GM20431 (cell line): Measurements from ENCODE around the gene TMEM225B.
"Not testable (repeated sequence)": the region's sequence is repeated elsewhere in the genome, so short reads cannot be mapped to it uniquely, and the experiment has no call there.

Experiments used
- in situ Hi-C: fragments of 300-500 bp; cut with MseI, MboI; formaldehyde crosslinking; loops from one replicate; pipeline ENCODE4 v1.15.0; 2020; ENCODE audit warnings: low sequenced_read_pairs; ENCODE audit not compliant: unreplicated experiment

TMEM225B gene

DNA sequence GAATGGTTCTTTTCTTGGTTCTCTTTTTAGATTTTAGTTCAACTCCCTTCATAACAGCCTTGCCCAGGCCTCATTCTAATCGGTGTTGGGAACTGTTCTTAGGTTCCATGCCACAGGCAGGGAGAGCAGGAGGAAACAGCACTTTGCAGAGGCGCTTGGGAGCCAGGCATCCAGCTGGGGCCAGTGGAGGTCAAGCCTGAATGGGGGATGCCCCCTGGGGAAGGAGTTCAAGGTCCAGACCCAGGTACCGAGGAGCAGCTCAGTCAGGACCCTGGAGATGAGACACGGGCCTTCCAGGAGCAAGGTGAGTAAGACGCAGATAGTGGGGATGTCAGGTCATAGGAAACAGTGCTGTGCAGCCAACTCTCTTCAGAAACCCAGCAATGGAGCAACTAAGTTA, 23.2 kb downstream of the TMEM225B start:
- in situ Hi-C loops = no loop called here

DNA sequence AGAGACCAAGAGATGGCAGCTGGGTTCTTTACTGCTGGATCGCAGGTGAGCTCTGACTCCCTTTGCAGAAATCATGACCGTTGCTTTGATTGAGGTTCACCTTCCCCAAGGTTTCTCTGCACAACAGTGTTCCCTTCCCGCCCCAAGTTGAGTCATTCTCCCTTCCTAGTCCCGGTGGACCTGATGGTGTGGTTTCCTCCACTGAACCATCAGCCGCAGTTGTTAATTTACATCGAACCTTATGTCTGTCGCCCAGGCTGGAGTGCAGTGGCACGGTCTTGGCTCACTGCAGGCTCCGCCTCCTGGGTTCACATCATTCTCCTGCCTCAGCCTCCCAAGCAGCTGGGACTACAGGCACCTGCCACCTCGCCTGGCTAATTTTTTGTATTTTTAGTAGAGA, 24.5 kb downstream of the TMEM225B start:
- in situ Hi-C loops = no loop called here

DNA sequence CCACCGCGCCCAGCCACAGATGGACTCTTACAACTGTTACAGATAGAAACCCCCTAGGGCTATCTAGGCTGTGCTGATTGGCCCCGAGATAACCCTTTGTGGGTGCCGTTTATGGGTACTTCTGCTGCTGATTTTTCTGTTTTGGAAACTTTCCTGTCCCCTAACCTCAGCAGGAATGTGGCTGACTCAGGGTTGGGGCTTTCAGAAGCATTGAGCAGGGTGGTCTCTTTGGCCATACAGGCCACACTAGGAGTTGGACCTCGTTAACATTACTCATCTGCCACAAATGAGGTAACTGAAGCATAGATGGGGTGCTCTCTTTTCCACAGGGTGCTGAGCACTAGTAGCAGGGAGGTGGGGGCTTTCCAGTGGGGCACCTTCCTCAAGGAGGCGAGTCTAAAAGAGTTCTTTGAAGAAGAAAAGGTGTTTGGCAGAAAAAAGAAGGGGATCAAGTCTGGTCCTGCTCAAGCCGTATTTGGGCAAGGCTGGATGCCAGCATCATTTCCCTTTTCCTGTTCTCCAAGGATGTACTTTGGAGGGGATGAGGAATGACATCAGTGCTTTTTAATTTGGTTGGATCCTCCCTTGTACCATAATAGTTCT, 25.1 kb downstream of the TMEM225B start:
- in situ Hi-C loops = no loop called here

DNA sequence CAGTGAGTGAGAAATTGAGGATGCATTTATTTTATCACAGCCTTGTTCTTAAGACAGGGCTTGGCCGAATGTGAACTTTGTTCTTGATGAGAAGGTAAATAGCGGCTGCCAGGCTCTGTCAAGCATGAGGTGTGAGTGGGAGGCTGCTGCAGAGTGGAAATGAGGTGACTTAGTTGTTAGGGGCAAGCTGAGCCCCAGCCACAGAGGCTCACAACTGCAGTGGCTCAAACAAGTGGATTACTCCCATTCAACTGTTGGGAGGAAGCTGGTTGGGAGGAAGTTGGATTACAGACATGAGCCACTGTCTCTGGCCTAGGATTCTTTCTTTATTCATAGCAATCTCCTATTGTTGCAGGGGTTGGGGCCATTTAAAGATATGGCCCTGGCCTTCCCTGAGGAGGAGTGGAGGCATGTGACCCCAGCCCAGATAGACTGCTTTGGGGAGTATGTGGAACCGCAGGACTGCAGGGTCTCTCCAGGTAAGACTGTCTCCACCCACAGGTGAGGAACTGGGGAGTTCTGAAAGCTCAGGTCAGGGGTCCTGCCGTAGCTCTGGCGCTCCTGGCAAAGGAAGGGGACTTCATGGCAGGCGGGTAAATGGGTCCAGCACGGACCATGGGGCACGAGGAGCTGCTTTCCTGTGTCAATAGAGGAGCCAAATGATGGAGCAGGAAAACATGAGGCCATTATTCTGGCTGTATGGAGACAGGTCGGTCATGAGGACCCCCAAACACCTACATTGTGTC, 25.8 kb downstream of the TMEM225B start:
- in situ Hi-C loops = no loop called here

DNA sequence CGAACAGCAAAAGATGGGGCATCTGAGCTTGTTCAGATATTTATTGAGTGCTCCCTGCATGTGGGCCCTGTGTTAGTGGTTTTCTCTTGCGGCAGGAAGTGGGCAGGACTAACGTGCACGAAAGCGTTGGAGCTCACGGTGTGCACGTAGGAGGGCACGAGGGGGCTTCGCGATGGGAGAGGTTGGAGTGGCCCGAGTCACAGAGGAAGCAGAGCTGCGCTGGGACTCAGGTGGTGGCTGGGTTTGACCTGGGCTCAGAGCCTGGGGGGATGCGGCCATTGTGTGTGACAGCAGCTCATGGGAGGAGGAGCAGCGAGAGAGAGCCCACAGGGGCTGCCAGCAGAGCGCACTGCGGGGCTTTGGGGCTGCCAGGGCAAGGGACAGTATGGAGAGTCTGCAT, 26.4 kb downstream of the TMEM225B start:
- in situ Hi-C loops = no loop called here

DNA sequence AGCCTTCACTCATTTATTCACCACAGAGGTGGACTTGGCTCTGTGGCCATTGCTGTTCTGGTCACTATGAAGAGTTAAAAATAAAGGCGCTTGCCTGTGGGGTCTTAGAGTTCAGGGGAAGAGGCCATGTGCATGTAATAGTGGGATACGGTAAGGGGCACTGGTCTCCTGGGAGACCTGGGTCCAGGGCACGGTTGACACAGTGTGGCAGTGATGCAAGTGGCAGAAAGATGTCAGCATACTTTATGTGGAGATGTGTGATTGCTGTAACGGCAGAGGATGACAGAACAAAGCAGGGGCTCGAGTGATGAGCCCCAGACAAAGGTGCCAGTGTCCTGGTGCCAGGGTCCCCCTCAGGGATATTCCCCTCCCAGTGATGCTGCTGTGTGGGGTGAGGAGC, 27.3 kb downstream of the TMEM225B start:
- in situ Hi-C loops = no loop called here

DNA sequence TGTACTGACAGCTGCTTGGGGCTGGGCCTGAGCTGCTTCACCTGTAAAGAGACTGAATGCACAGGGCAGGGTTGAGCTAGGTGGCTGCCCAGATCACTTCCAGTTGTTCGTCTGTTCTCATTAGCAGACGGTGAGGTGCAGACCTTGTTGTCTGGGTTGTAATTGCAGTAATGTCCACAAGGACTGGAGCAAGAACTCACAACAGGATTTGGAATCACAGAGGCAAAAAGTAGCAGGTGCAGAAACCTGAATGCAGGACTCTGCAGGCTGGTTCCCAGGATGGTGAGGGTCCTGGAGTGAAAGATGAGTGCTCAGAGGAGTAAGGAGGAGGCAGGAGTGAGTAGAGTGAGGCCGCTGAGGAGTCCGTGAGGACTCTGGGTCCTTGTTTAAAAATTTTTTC, 27.9 kb downstream of the TMEM225B start:
- in situ Hi-C loops = no loop called here

DNA sequence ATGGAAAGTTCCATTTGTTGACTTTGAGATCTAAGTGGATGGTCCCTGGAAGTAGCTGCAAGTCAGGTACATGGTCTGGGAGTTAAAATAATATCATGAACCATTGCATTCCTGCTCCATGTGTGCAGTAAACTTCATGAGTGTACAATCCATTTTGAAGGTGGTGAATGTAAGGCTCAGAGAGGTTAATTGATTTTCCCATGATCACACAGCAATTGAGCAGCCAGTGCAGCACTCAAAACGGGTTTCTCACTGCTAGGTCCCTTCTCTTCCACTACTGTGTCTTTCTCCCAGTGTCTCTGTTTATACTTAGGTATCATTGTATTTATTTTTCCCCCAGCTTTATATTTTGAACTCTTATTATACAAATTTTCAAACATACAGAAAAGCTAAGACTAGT, 28.6 kb downstream of the TMEM225B start:
- in situ Hi-C loops = no loop called here

DNA sequence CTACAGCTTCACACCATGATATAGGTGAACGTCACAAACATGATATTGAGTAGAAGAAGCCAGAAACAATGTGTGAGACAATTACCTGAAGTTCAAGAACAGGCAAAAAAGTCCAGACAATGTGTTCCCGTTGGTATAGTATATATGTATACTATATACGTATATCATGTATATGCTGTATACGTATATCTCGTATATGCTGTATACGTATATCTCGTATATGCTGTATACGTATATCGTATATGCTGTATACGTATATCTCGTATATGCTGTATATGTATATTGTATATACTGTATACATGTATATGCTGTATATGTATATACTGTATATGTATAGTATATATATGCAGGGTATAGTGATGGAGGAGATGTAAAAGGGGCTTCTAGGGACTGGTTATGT, 29.4 kb downstream of the TMEM225B start:
- in situ Hi-C loops = no loop called here

DNA sequence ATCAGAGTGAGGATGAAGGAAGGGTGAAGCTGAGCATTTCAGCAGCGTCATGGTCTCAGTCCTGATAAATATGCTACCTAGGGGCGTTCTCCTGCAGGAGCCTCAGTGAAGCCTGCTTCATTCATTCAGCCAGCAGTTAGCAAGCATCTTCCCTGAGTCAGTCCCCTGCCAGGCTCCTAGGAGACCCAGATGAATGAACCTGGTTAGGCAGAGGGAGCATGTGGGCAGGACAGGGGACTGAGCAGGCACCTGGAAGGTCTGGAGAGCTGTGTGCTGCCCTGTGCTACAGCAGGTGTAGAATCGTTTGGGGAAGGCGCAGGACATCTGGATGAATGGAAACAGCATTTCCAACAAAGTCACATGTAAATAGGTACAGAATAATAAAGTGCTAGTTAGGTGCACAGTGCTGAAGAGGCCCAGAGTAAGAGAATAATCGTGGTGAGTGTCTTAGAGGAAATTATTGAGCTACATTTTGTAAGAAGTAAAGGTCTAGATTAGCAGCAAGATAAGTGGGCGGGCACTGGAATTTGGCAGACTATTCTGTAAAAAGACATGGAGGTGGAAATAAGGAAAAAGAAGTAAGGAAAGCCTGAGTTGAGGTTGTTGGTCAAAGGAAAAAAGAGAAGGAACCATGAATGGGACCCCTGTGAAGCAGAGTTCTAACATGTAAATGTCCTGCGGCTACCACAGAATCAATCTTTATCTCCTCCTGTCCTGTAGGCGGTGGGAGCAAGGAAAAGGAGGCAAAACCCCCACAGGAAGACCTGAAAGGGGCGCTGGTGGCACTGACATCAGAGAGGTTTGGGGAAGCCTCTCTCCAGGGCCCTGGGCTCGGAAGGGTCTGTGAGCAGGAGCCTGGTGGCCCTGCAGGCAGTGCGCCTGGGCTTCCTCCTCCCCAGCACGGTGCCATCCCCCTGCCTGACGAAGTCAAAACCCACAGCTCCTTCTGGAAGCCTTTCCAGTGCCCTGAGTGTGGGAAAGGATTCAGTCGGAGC, 30.7 kb downstream of the TMEM225B start:
- in situ Hi-C loops = no loop called here

DNA sequence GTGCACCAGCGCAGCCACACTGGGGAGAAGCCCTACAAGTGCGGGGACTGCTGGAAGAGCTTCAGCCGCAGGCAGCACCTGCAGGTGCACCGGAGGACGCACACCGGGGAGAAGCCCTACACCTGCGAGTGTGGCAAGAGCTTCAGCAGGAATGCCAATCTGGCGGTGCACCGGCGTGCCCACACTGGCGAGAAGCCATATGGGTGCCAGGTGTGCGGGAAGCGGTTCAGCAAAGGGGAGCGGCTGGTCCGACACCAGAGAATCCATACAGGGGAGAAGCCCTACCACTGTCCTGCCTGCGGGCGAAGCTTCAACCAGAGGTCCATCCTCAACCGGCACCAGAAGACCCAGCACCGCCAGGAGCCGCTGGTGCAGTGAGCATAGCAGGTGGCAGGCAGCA, 31.6 kb downstream of the TMEM225B start:
- in situ Hi-C loops = no loop called here

DNA sequence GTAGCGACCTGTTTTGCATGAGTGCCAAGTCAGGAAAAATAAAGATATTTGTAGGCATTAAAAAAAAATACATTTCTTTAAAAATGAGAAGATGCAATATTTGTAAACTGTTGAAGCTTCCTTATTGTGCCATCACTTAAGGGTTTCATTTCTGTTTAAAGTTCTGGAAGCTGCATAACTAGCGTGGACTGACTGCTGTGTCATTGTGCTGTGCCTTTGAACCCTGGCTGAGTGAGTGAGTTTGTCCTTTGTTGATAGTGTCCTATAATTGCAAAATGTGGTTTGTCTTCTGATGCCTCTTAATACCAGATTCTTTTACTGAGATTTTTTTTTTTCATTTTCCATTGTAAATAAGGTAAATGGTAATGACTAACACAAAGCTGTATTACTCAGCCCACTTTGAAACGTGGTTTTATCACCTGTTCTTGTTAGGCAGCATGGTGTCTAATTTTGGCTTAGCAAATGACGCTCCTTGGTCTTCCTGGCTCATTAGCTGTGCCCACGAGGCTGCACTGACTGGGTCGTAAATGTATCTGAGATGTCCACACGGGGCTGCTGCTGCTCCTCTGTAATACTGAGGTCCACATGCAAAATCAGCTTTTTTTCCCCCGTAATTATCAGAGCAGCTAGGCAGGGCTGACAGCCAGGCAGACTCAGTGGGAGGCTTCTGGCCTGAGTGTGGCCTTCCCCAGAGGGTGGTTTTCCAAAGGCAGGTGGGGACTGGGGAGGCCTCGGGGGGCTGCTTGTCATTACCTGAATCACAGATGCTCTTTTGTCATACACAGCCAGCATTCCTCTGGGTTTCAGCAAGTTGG, 33.4 kb downstream of the TMEM225B start:
- in situ Hi-C loops = no loop called here

DNA sequence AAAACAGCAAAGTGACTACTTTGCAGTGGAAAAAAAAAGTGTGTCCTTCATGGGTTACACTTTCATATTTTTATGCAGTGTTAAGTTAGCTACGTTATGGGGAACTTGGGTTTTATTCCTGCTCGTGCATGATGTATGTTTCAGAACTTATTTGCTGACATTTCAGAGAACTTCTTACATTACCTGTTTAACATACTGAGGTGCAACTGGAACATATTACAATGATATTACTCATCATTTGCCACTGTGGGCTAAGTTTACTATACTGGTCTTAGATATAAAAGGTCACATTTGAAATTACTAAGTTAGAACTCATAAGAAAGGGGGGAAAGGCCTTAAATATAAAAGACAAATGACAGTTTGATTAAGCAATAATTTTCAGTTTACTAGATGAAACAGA, 39.3 kb downstream of the TMEM225B start:
- in situ Hi-C loops = not testable (repeated sequence)

DNA sequence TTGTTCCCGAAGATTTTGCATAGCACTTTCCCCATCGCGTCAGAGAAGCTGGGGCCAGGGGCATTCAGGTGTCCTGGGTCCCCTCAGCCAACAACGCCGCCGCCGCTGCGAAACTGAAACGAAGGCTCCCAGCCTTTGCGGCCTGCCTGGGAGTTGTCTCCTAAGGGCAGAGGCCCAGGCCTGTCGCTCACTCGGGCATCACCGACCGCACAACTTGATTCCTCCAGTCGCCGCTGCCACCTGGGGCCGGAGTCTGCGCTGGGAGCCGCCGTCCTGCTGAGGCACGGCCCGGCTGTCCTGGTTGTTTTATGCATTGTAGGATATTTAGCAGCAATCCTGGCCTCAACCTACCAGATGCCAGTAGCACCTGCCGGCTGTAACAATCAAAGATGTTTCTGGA, 40.7 kb downstream of the TMEM225B start:
- in situ Hi-C loops = no loop called here

DNA sequence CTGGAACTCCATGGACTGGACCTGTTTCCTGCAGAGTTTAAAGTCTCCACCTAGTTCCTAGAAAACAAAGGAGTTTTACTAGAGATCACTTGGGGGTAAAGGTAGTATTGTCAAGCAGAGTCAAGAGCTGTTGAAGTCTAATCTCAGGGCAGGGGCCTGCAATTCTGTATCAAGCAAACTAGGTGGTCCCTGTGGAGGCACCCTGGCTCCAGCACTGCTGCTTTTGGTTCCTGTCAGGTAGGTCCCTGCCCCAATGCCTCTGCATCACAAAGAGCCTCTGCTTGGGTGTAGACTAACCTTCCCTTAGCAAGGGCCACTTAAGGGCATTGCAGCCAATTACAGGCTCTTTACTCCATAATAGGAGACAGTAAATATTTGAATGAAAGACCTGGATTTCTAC, 41.2 kb downstream of the TMEM225B start:
- in situ Hi-C loops = no loop called here

DNA sequence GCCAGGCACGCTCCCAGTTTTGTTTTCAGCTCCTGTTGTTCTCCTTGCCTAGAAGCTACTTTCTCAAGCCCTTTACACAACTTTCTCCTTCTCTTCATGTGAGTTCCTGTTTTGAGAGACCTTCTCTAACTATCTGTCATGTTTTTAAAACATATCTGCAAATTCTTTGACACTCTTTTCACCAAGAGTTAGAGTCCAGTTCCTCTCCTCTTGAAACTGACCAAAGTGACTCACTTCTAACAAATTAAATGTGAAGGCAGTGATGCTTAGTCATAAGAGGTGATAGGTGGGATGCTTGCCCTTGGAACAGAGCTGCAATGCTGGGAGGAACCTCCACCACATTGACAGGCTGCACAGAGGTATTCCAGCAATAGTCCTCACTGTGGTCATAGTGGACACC, 44.0 kb downstream of the TMEM225B start:
- in situ Hi-C loops = no loop called here

DNA sequence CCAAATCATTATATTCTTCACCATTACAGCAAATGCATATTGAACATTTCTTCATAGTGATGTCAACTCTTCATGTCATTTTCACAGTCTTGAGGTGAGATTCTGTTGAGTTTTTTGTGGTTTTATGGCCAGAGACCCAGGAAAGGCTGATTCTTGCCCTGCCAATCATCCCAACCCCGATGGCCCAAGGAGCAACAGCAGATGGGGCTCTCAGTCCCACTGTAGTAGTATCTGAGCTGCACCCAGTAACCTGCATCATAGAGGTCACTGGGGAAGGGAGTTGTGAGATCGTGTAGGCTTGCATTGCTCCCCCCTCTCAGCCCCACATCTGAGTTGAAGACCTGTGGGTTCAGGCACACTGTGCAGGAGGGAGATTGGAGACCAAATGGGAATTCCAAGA, 45.4 kb downstream of the TMEM225B start:
- in situ Hi-C loops = no loop called here

DNA sequence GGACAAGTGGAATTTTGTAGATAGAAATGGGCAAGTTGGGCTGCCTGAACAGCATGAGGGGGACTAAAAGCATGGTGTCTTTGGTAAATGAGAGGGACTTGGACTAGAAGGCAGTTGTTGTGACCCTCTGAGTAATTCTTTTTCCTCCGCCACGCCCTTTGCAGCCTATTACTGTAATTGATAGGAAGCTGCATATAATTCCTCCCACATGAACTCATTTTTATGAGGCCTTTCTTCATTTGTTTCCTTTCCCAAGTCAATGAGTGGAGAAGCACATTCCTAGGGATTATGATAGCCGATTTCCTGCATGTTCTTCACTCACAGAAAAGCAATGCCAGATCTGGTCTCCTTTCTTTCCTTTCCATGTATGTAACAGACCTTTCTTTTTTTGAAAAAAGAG, 46.4 kb downstream of the TMEM225B start:
- in situ Hi-C loops = no loop called here

DNA sequence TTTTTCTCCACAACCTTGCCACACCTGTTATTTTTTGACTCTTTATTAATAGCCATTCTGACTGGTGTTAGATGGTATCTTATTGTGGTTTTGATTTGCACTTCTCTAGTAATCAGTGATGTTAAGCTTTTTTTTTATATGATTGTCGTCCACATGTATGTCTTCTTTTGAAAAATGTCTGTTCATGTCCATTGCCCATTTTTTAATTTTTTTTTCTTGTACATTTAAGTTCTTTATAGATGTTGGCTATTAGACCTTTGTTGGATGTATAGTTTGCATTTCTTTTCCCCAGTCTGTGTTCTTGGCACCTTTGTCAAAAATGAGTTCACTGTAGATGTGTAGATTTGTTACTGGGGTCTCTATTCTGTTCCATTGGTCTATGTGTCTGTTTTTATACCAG, 47.5 kb downstream of the TMEM225B start:
- in situ Hi-C loops = no loop called here

DNA sequence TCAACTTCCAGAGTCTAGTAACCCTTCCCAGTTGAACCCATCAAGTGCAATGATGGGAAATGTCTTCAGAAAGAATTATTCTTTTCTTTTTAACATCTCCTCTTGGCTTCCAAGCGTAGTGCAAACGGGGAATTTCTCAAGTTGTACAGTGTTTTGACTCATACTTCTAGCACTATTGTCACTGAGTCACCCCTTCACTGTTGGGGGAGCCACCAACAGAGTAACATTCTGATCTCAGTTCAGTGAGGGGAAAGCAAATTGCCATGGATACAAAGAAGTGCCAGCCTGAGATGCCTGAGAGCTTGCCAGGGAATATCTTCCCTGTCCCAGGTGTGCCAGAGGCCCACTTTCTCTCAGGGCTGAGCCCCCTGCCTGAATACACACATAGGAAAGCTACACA, 50.8 kb downstream of the TMEM225B start:
- in situ Hi-C loops = no loop called here
